ENCODE results near the gene HOXB4. TPM values are rescaled to one million over a fixed set of nuclear protein-coding genes. Genes with fewer than 3 reads are reported as not detected.
A peak's percentile ranks its signal among the peaks of the same experiment; 100 is the strongest.

The HOXB4 gene
- total RNA-seq, result 0.75 TPM
- long read RNA-seq, partial matches to known transcripts, result 0 of 1 reads
- long read RNA-seq, other reads (novel, unspliced or antisense), result 0 of 1 reads

- intact Hi-C loops (cut with DNase I), result no loop called here
- DNase-seq (peak; percentile 83), ATAC-seq (ENCODE audit: poor library complexity) (peak; percentile 73)
These were observed at the start of gene HOXB4 for GRCh38 chr17:48577946-48578615. Gene HOXB4 (minus strand): TSS chr17:48578350. CDS start chr17:48578319, 31 bp downstream.

- no peak for DNase-seq
- intact Hi-C loops (cut with DNase I), result no loop called here
- ATAC-seq (ENCODE audit: poor library complexity), result no peak
These were observed 49.0 kb upstream of the HOXB4 start for GRCh38 chr17:48627118-48627597.

GRCh38 chr17:48626245-48627117, 48.3 kb upstream of the HOXB4 start, which contains the start of gene HOXB9:
Gene HOXB9 (minus strand): TSS chr17:48626358. CDS start chr17:48626269, 89 bp downstream.
- intact Hi-C loops (cut with DNase I), result no loop called here
- no peak for ATAC-seq (ENCODE audit: poor library complexity)
- peak; percentile 19 for DNase-seq

GRCh38 chr17:48625495-48626244, 47.5 kb upstream of the HOXB4 start:
- intact Hi-C loops (cut with DNase I), result no loop called here
- ATAC-seq (ENCODE audit: poor library complexity) (peak; percentile 69), DNase-seq (no peak)

- intact Hi-C loops (cut with DNase I), result no loop called here
- ATAC-seq (ENCODE audit: poor library complexity) (peak; percentile 30), DNase-seq (peak; percentile 6)
These were observed 46.7 kb upstream of the HOXB4 start for GRCh38 chr17:48624544-48625494.

DNA sequence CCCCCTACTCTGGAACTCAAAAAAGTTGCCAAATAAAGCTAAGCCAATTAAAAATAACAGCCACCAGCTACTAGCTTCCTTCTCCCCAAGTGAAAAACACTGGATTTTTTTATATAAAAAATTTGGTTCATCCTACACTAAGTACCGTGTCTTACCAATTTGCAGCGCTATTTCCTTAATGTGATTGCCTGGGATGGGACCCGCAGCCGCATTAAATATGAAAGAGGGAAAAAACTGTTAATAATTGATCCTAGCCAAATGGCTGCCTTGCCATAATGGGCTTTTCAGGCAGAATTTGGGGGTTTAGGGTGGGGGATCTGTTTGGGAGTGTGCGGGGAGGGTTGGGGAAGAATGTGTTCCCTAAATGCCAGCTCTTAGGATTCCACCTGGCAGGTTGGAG, 46.0 kb upstream of the HOXB4 start:
- intact Hi-C loops (cut with DNase I), result no loop called here
- ATAC-seq (ENCODE audit: poor library complexity), result no peak
- no peak for DNase-seq

GRCh38 chr17:48623583-48623982, 45.4 kb upstream of the HOXB4 start:
- DNase-seq (no peak), ATAC-seq (ENCODE audit: poor library complexity) (no peak)
- intact Hi-C loops (cut with DNase I), result no loop called here

DNA sequence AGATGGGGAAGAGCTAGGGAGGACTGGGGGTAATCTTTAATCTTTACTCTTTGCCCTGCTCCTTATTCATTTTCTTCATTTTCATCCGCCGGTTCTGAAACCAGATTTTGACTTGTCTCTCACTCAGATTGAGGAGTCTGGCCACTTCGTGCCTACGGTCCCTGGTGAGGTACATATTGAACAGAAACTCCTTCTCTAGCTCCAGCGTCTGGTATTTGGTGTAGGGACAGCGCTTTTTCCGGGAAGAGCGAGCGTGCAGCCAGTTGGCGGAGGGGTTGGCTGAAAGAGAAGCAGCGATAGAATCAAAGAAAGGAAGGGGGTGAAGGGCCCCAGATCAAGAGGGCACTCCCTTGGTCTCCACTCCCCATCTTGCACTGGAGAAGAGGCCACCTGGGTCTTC, 44.7 kb upstream of the HOXB4 start:
- intact Hi-C loops (cut with DNase I), result no loop called here
- no peak for DNase-seq
- ATAC-seq (ENCODE audit: poor library complexity), result no peak

DNA sequence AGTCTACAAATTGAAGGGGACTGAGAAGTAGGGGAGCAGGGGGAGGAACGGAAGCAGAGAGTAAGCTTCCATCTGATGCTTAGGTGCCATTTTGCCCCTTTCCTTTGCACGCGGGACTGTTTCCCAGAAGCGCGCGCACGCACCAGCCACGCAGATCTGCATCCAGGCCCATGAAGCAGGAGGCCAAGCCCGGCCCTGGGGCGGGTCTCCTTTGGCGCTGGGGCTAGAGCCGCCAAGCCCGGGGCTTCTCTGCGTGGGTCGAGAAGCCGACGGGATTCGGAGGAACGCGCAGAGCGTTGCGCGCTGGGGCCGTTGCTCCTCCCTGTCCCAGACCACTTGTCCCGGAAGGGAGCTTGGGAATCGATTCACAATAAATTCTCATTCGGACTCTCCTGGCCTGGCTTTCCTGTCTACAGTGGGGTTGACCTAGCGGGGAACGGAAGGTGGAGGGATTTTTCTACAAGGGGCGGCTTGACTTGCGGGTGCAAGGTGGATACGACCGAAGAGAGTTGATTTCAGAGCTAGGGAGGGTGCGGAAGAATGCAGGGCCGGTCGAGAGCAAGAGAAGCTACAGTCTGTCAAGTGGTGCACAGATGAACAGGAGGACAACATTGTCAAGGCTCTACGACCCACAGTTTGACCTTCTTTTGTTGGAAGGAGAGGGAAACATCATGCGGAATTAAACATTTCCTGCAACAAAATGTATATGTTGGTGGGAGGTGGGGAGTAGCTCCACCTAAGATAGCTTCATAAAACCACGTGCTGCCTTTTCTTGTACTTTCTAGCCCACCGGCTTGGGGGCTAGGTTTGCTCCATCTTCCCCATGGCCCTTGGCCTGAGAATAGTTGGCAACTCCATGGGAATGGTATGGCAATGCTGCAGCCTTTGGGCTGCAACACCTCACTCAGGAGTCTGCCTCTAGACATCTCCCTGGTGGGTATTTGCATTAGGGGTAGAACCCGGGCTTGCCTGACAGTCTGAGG, 43.6 kb upstream of the HOXB4 start:
- ATAC-seq (ENCODE audit: poor library complexity) (no peak), DNase-seq (no peak)
- intact Hi-C loops (cut with DNase I), result no loop called here

DNA sequence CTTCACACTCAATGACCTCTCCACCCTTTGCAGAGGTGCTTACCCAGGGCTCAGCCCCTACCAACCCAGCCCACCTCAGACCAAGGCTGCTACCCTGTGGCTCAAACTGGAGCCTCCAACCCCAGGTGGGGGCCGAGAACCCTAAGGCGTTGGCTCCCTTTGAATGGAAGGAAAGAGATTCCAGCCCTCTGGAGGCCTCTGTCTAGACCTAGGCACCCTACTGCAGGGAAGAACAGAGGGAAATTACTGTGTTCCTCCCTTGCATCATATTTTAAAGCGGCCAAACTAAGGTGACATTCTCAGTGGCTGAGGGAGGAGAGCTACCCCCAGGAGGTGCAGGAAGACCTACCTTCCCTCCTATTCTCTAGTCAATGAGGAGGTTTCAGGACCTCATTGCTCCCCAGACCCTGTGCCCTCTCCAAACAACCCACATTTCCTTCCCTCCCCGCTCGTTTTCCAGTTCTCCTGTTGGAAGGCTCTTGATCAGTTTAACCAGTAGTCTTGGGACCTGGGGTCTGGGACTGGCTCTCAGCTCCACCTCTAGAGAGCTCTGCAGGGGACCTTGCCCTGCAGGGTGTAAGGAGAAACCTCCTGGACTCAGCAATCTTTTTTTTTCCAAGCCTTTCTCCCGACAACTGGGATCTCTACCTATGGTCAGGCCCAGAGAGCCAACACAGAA, 42.5 kb upstream of the HOXB4 start:
- intact Hi-C loops (cut with DNase I), result no loop called here
- ATAC-seq (ENCODE audit: poor library complexity) (no peak), DNase-seq (no peak)

DNA sequence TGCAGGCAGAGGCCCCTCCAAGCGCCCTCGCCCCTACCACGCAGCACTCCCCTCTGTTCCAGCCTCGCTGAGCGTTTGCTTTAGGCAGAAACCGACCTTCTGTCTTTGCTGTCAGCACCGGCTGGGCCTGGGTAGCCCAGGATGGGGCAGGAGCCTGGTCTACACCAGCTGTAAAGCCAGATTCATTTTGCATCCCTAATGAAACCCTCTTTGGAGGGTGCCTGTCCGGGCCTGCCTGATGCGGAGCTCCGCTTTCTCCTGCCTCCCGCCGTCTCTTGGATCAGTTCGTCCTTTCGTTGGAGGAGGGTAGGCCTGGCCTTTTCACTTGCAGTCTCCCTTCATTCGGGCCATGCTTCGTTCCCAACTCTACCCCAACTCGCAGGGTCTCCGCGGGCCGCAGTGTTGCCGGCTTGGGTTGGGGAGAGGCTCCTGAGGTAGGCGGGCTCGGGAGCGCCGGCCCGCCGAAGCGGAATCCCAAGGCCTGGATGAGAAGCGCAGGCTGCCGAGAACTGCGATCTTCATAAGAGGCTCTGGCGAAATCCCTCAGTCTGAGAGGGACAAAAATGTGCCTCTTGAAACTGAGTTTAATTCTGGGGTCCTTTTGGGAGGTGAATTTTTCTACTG, 41.8 kb upstream of the HOXB4 start:
- ATAC-seq (ENCODE audit: poor library complexity) (no peak), DNase-seq (no peak)
- intact Hi-C loops (cut with DNase I), result loop anchor here (5.0 kb wide), 1 partner anchor 283 kb away; no protein-coding TSS in a partner anchor

- intact Hi-C loops (cut with DNase I), result loop anchor here (5.0 kb wide), 1 partner anchor 281 kb away; no protein-coding TSS in a partner anchor
- DNase-seq (peak; percentile 91), ATAC-seq (ENCODE audit: poor library complexity) (peak; percentile 95)
These were observed 40.2 kb upstream of the HOXB4 start for GRCh38 chr17:48618256-48618896.

DNA sequence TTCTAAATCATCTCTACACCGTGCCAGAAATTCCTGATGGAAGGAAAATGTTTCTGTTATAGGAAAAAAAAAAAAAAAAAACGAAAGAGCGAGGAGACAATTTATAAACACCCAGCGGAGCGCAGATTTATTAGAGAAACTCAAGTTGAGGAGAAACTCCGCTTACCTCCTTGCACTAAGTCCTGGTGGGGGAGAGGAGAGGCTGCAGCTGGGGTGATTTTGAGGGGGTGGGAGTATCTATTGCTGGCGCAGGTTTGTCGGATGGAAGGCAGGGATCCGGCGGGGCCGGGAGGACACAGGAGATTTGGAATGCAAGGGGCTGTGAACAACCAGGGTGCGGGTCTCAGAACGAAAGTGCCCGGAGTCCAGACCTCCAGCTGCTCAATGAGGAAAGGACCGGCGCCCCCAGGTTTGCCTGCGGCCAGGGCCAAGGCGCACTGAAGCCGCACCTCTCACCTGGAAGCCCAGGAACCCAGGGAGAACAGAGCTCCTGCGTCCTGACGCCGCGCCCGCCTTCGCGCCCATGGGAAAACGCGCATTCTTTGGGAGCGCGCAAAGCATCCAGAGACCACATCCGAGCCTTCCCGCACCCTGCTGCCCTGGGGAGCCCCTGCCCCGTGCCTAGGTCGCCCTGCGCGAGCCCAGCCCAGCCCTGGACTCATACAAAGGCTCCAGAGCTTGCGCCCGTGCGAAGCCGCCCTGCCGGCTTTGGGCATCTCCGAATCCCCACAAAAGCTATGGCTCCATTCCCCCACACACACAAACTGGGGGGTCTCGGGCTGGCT, 39.5 kb upstream of the HOXB4 start:
- ATAC-seq (ENCODE audit: poor library complexity), result no peak

DNA sequence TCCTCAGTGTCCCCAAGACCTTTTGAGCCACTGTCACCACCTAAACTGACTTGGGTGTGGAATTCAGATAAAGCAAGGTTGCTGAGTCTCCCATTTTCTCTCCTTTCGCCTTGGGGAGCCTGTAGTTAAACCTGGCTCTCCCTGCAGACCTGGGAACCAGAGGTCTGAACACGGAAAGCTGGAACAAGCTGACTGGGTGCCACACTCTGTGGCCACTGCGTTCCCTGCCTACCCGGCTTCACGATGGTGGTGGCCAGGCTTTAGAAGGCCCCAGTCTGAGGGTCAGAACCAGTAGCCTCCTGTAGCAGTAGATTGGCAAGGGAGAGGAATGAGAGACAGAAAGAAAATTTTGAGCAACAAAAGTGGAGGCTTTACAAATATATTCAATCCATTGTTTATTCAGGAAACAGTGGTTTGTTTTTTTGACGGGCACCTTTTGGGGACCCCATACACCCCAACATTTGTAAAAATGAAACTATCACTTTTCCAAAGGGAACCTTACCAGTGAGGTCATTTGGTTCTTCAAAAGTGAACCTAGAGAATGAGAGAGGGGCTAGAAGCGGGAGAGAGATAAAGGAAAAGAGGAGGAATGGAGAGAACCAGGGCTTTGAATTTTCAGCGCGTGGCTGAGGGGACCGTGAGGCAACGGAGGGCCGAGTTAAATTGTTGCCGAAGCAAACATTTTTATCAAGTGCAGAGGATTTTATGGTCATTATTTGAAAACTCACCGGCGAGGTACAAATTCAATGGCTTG, 38.7 kb upstream of the HOXB4 start:
- DNase-seq (no peak), ATAC-seq (ENCODE audit: poor library complexity) (no peak)
- intact Hi-C loops (cut with DNase I), result loop anchor here (5.0 kb wide), 1 partner anchor 280 kb away; no protein-coding TSS in a partner anchor

More for the DNA sequence above, 39.5 kb upstream of the HOXB4 start:
- DNase-seq, result no peak
- intact Hi-C loops (cut with DNase I), result loop anchor here (5.0 kb wide), 1 partner anchor 280 kb away; no protein-coding TSS in a partner anchor
